OCI-LY7 (cell line): ENCODE measurements around the gene GBX2. TPM values are rescaled to one million over a fixed set of nuclear protein-coding genes. Genes with fewer than 3 reads are reported as not detected.

Experiments used
- BruUV-seq: library from RNA; stranded (reverse); fragments of 400-500 nt; replicated peaks from 2 replicates; lab custom pipeline; 2021; lab: Mats Ljungman, UMichigan
- CTCF ChIA-PET: fragments of 300-600 bp; sonication (Branson Sonifier 250); formaldehyde crosslinking; loops from one replicate; lab custom pipeline; 2022; ENCODE audit warnings: antibody characterized with exemption; ENCODE audit not compliant: unreplicated experiment; lab: Charles Lee
- POLR2A ChIA-PET: fragments of 300-600 bp; sonication (Branson Sonifier 250); formaldehyde crosslinking; loops from one replicate; lab custom pipeline; 2022; ENCODE audit warnings: antibody characterized with exemption; lab: Charles Lee
- DNase-seq: peaks from one replicate; pipeline ENCODE4 v3.0.0-alpha.2; 2015; ENCODE audit warnings: low spot score
- H2AFZ ChIP-seq: fragments of 200-600 bp; sonication (generic), shearing (Covaris generic); 2 replicates; pipeline ENCODE4 v1.6.1; 2014; ENCODE audit warnings: mild to moderate bottlenecking, antibody characterized with exemption, low read length, moderate library complexity
- H3K27ac ChIP-seq: fragments of 200-600 bp; sonication (generic); 2 replicates; pipeline ENCODE4 v1.5.1; 2014; ENCODE audit warnings: mixed run types, low read depth, mild to moderate bottlenecking, moderate library complexity, low read length, inconsistent platforms; ENCODE audit not compliant: poor library complexity, severe bottlenecking
- H3K36me3 ChIP-seq: fragments of 200-600 bp; sonication (generic); 2 replicates; pipeline ENCODE4 v1.6.1; 2014; ENCODE audit warnings: mild to moderate bottlenecking, antibody characterized with exemption, low read length, moderate library complexity, mixed read lengths; ENCODE audit not compliant: insufficient read depth
- H3K4me1 ChIP-seq: fragments of 200-600 bp; sonication (generic); 2 replicates; pipeline ENCODE4 v1.5.1; 2014; ENCODE audit warnings: mild to moderate bottlenecking, low read length; ENCODE audit not compliant: insufficient read depth, poor library complexity, severe bottlenecking
- H3K4me2 ChIP-seq: fragments of 200-600 bp; sonication (generic); 2 replicates; pipeline ENCODE4 v1.6.1; 2014; ENCODE audit warnings: mild to moderate bottlenecking, low read length
- H3K4me3 ChIP-seq: fragments of 200-600 bp; sonication (generic); 2 replicates; pipeline ENCODE4 v1.5.1; 2014; ENCODE audit warnings: mild to moderate bottlenecking, low read depth, low read length; ENCODE audit not compliant: poor library complexity, severe bottlenecking
- H3K79me2 ChIP-seq: fragments of 200-600 bp; sonication (generic); 2 replicates; pipeline ENCODE4 v1.6.1; 2016; ENCODE audit warnings: low read depth, mild to moderate bottlenecking, low read length, moderate library complexity, mixed read lengths; ENCODE audit not compliant: insufficient read depth
- H3K9me2 ChIP-seq: fragments of 200-600 bp; sonication (generic); 2 replicates; pipeline ENCODE4 v1.6.1; 2016; ENCODE audit warnings: mild to moderate bottlenecking, low read length, mixed read lengths; ENCODE audit not compliant: insufficient read depth
- H3K9me3 ChIP-seq: fragments of 200-600 bp; sonication (generic); 2 replicates; pipeline ENCODE4 v1.6.1; 2014; ENCODE audit warnings: mild to moderate bottlenecking, mixed run types, low read length, mixed read lengths
- H4K20me1 ChIP-seq: fragments of 200-600 bp; sonication (generic); 2 replicates; pipeline ENCODE4 v1.6.1; 2014; ENCODE audit warnings: mild to moderate bottlenecking, antibody characterized with exemption, low read length, moderate library complexity, mixed read lengths; ENCODE audit not compliant: insufficient read depth
- CTCF ChIP-seq: fragments of 200-600 bp; sonication (generic); conservative IDR thresholded peaks from 2 replicates; pipeline ENCODE4 v1.5.1; 2014; ENCODE audit warnings: mild to moderate bottlenecking, antibody characterized with exemption, low read length, moderate library complexity, mixed read lengths
- EZH2phosphoT487 ChIP-seq: fragments of 200-600 bp; sonication (generic); IDR thresholded peaks from 2 replicates; pipeline ENCODE4 v1.6.1; 2018; ENCODE audit warnings: low read depth, borderline replicate concordance, mild to moderate bottlenecking, mixed run types, antibody characterized with exemption, low read length, moderate library complexity, mixed read lengths
- intact Hi-C: fragments of 100-400 bp; cut with micrococcal nuclease; formaldehyde crosslinking; loops from one replicate; pipeline ENCODE4 v1.10.0; 2022; ENCODE audit not compliant: unreplicated experiment
- total RNA-seq, 2 experiments: library from RNA; depleted of rRNA in 1 of 2; stranded (reverse); fragments of >200 nt in 1 of 2; shearing (Covaris generic) in 1 of 2; gene quantifications; 2 replicates each; pipeline ENCODE4 v1.2.3, GENCODE V29; 2014 to 2022

The GBX2 gene
- total RNA-seq, 2 experiments from 2014 or later: not detected

DNA sequence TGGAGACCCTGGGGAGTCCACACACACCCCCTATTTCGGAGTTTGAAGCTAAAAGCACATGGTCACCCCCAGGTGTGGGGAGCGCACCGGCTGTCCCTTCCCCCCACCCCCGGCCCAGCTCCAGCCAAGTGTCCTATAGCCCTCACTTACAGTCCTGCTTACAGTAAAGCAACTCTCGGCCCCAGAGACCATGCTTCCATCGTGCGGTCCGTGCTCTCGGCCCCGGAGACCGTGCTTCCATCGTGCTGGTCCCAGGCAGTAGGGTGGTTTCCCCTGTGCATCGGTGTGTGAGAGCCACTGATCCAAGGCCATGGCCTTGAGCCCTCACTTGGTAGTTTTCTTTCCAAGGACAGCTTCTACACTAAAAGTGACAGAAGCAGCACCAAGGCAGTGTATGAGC lies 48.7 kb downstream of the GBX2 start:
- H3K79me2 ChIP-seq: no peaks in the 10 kb centered on the region
- BruUV-seq: no TSS peak
- no peak overlapping the region for H3K4me3 ChIP-seq
- H3K4me1 ChIP-seq: no peaks in the 10 kb centered on the region
- TF ChIP-seq EZH2phosphoT487 (no peak), CTCF (no peak)
- ChIA-PET POLR2A (no interaction called here), CTCF (no interaction called here)
- H3K4me2 ChIP-seq: no peak overlapping the region
- intact Hi-C loops: no loop called here
- no peak overlapping the region for H3K27ac ChIP-seq
- H3K36me3 ChIP-seq: no peaks in the 10 kb centered on the region
- no peaks in the 10 kb centered on the region for H3K9me2 ChIP-seq
- no peak overlapping the region for H2AFZ ChIP-seq
- no peaks in the 10 kb centered on the region for H3K9me3 ChIP-seq
- DNase-seq: no peak
- no peaks in the 10 kb centered on the region for H4K20me1 ChIP-seq

DNA sequence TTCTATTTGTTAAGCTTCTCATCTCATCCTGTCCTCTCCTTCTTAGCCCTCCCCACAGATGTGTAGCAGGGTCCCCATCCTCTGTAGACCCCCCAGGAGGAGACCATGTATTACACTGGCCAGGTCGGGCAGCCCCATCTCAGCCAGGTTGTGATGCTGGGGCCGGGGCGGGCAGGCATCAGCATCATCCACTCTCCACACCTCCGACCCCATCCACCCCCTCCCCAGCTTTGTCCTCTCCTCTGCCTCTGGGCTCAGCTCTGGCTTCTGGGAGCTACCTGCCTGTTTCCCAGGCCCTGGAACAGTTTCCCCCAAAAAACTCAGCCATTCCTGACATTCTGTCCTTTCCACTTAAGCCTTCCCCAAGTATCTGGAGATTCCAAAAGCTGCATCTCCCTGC lies 49.2 kb downstream of the GBX2 start:
- Histone ChIP-seq H2AFZ (no peak overlapping the region), H3K9me3 (no peaks in the 10 kb centered on the region), H3K4me1 (no peaks in the 10 kb centered on the region), H3K4me2 (no peak overlapping the region), H3K79me2 (no peaks in the 10 kb centered on the region), H4K20me1 (no peaks in the 10 kb centered on the region), H3K36me3 (no peaks in the 10 kb centered on the region), H3K27ac (no peak overlapping the region), H3K4me3 (no peak overlapping the region), H3K9me2 (no peaks in the 10 kb centered on the region)
- CTCF ChIA-PET: no interaction called here
- no TSS peak for BruUV-seq
- no peak for TF ChIP-seq CTCF
- TF ChIP-seq EZH2phosphoT487: no peak
- no peak for DNase-seq
- POLR2A ChIA-PET: no interaction called here
- intact Hi-C loops: no loop called here

- CTCF ChIA-PET: no interaction called here
- no peaks in the 10 kb centered on the region for H4K20me1 ChIP-seq
- H3K36me3 ChIP-seq: no peaks in the 10 kb centered on the region
- no peak for TF ChIP-seq EZH2phosphoT487
- no peak for TF ChIP-seq CTCF
- H3K4me2 ChIP-seq: no peak overlapping the region
- no TSS peak for BruUV-seq
- no peaks in the 10 kb centered on the region for H3K9me3 ChIP-seq
- no peaks in the 10 kb centered on the region for H3K9me2 ChIP-seq
- H2AFZ ChIP-seq: no peak overlapping the region
- no peak overlapping the region for H3K4me3 ChIP-seq
- POLR2A ChIA-PET: no interaction called here
- DNase-seq: no peak
- intact Hi-C loops: no loop called here
- H3K4me1 ChIP-seq: no peaks in the 10 kb centered on the region
- H3K27ac ChIP-seq: no peak overlapping the region
- H3K79me2 ChIP-seq: no peaks in the 10 kb centered on the region
Observed at GRCh38 chr2:236117861-236118269, 50.3 kb downstream of the GBX2 start.
